ENCODE measurements around the gene MLXIP.

MLXIP gene

DNA sequence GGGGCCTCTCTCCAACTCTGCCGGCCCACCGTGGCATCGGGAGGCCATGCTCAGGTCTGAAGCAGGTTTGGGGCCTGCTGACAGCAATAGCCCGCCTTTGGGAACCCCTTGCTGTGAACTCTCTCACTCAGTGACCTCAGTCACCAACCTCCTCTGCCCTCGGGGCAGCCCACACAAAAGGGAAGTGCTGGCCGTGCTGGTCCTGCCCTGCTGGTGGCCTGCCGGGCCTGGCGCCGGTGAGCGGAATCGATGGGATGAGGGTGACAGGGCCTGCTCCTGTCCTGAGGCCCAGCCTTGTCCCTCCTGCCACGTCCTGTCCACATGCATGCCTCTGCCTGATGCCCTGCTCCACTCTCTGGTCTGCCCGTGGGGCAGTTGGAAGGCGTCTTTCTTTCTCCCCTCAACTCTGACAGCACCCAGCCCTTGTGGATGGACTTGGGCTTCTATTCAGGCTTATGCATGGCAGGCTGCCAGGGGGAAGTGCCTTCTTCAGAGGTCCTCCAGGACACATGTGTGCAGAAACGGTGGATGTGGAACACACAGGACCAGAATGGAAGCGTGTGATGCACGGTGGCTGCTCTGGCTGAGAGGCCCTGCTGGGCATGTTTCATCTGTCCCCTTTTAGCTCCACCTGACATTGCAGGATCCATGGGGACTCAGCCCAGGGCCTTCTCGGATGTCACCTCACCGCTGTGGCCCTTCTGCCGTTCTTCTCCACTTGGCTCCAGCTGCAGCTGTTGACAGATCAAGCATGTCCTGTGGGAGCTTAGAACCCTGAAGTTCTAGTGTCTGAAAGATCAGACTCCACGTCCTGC lies 63.6 kb downstream of the MLXIP start:
- Histone ChIP-seq H2AFZ (ENCODE audit: low read length) (no peak overlapping the region), H3K4me3 (ENCODE audit: low read length) (no peak overlapping the region), H3K4me1 (ENCODE audit: low read length) (no peaks in the 10 kb centered on the region), H3K27me3 (replicated peaks; ENCODE audit: insufficient read depth, low read length) (no peaks in the 10 kb centered on the region), H3K4me2 (ENCODE audit: low read depth, low read length) (no peak overlapping the region), H3K9me3 (replicated peaks; ENCODE audit: insufficient read depth, low read length) (no peaks in the 10 kb centered on the region), H4K20me1 (ENCODE audit: insufficient read depth, low read length) (no peaks in the 10 kb centered on the region), H3K27ac (ENCODE audit: low read length) (no peak overlapping the region), H3K79me2 (ENCODE audit: low read length) (no peaks in the 10 kb centered on the region), H3K36me3 (replicated peaks; ENCODE audit: insufficient read depth, low read length) (no peaks in the 10 kb centered on the region), H3F3A (ENCODE audit: insufficient read depth, low read length) (no peaks in the 10 kb centered on the region), H3K9me2 (replicated peaks; ENCODE audit: insufficient read depth, low read length) (no peaks in the 10 kb centered on the region), H3K9ac (ENCODE audit: low read length) (no peak overlapping the region)
- no peak for DNase-seq
- TF ChIP-seq EZH2 (optimal IDR thresholded peaks at IDR 0.05; ENCODE audit: low read depth, low read length) (no peak), EZH2phosphoT487 (IDR thresholded peaks at IDR 0.05; ENCODE audit: low read length) (no peak)
- TF ChIP-seq, protein P1, sequence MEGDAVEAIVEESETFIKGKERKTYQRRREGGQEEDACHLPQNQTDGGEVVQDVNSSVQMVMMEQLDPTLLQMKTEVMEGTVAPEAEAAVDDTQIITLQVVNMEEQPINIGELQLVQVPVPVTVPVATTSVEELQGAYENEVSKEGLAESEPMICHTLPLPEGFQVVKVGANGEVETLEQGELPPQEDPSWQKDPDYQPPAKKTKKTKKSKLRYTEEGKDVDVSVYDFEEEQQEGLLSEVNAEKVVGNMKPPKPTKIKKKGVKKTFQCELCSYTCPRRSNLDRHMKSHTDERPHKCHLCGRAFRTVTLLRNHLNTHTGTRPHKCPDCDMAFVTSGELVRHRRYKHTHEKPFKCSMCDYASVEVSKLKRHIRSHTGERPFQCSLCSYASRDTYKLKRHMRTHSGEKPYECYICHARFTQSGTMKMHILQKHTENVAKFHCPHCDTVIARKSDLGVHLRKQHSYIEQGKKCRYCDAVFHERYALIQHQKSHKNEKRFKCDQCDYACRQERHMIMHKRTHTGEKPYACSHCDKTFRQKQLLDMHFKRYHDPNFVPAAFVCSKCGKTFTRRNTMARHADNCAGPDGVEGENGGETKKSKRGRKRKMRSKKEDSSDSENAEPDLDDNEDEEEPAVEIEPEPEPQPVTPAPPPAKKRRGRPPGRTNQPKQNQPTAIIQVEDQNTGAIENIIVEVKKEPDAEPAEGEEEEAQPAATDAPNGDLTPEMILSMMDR (IDR thresholded peaks at IDR 0.05; ENCODE audit: low read length) = no peak

GRCh38 chr12:122142857-122143256 lies 64.3 kb downstream of the MLXIP start:
- Histone ChIP-seq H2AFZ (ENCODE audit: low read length) (no peak overlapping the region), H3K9me3 (replicated peaks; ENCODE audit: insufficient read depth, low read length) (no peaks in the 10 kb centered on the region), H4K20me1 (ENCODE audit: insufficient read depth, low read length) (no peaks in the 10 kb centered on the region), H3K9me2 (replicated peaks; ENCODE audit: insufficient read depth, low read length) (no peaks in the 10 kb centered on the region), H3K9ac (ENCODE audit: low read length) (no peak overlapping the region), H3K79me2 (ENCODE audit: low read length) (no peaks in the 10 kb centered on the region), H3K4me2 (ENCODE audit: low read depth, low read length) (no peak overlapping the region), H3K27me3 (replicated peaks; ENCODE audit: insufficient read depth, low read length) (no peaks in the 10 kb centered on the region), H3K36me3 (replicated peaks; ENCODE audit: insufficient read depth, low read length) (no peaks in the 10 kb centered on the region), H3K4me1 (ENCODE audit: low read length) (no peaks in the 10 kb centered on the region), H3K4me3 (ENCODE audit: low read length) (no peak overlapping the region), H3F3A (ENCODE audit: insufficient read depth, low read length) (no peaks in the 10 kb centered on the region), H3K27ac (ENCODE audit: low read length) (no peak overlapping the region)
- TF ChIP-seq EZH2 (optimal IDR thresholded peaks at IDR 0.05; ENCODE audit: low read depth, low read length) (no peak), EZH2phosphoT487 (IDR thresholded peaks at IDR 0.05; ENCODE audit: low read length) (no peak)
- TF ChIP-seq, protein P1 (IDR thresholded peaks at IDR 0.05; ENCODE audit: low read length) = no peak
- DNase-seq = no peak

GRCh38 chr12:122144885-122145284 lies 66.3 kb downstream of the MLXIP start:
- Histone ChIP-seq H2AFZ (ENCODE audit: low read length) (no peak overlapping the region), H3K27me3 (replicated peaks; ENCODE audit: insufficient read depth, low read length) (no peaks in the 10 kb centered on the region), H3K4me3 (ENCODE audit: low read length) (no peak overlapping the region), H3F3A (ENCODE audit: insufficient read depth, low read length) (no peaks in the 10 kb centered on the region), H3K4me1 (ENCODE audit: low read length) (no peaks in the 10 kb centered on the region), H3K36me3 (replicated peaks; ENCODE audit: insufficient read depth, low read length) (no peaks in the 10 kb centered on the region), H3K27ac (ENCODE audit: low read length) (no peak overlapping the region), H3K79me2 (ENCODE audit: low read length) (no peaks in the 10 kb centered on the region), H3K9ac (ENCODE audit: low read length) (no peak overlapping the region), H4K20me1 (ENCODE audit: insufficient read depth, low read length) (no peaks in the 10 kb centered on the region), H3K4me2 (ENCODE audit: low read depth, low read length) (no peak overlapping the region), H3K9me2 (replicated peaks; ENCODE audit: insufficient read depth, low read length) (no peaks in the 10 kb centered on the region), H3K9me3 (replicated peaks; ENCODE audit: insufficient read depth, low read length) (no peaks in the 10 kb centered on the region)
- no peak for DNase-seq
- no peak for TF ChIP-seq EZH2 (optimal IDR thresholded peaks at IDR 0.05; ENCODE audit: low read depth, low read length)
- TF ChIP-seq, protein P1 (IDR thresholded peaks at IDR 0.05; ENCODE audit: low read length) = no peak
- TF ChIP-seq EZH2phosphoT487 (IDR thresholded peaks at IDR 0.05; ENCODE audit: low read length) = no peak

All from MM.1S (cell line).